K562 (cell line): Measurements from ENCODE around the gene RPTOR. TPM values are rescaled to one million over a fixed set of nuclear protein-coding genes. Genes with fewer than 3 reads are reported as not detected.

Experiments
- MNT ChIP-seq, 2 experiments: fragments of 450-650 bp; conservative IDR thresholded peaks; 2 replicates each; pipeline ENCODE4 v1.6.1; 2017; ENCODE audit warnings: mild to moderate bottlenecking in 2 of 2, moderate library complexity in 2 of 2
- RCOR1 ChIP-seq, 2 experiments: IDR thresholded peaks; 2 replicates each; pipeline ENCODE4 v1.6.1; 2012; ENCODE audit warnings: low read depth in 2 of 2, low read length in 2 of 2, borderline replicate concordance in 1 of 2, improper control_type of control experiment in 1 of 2
- SMC3 ChIP-seq: conservative IDR thresholded peaks from 2 replicates; pipeline ENCODE4 v1.6.1; 2011; ENCODE audit warnings: low read depth, low read length, improper control_type of control experiment; ENCODE audit not compliant: insufficient read depth
- TGIF2 ChIP-seq: sonication (generic); formaldehyde crosslinking; IDR thresholded peaks from 2 replicates; pipeline ENCODE4 v1.8.1; 2022; ENCODE audit warnings: mild to moderate bottlenecking, missing genetic modification reagents, moderate library complexity
- UBTF ChIP-seq, 2 experiments: IDR thresholded peaks; 2 replicates each; pipeline ENCODE4 v1.6.1; 2012; ENCODE audit warnings: improper control_type of control experiment in 2 of 2, low read depth in 2 of 2, low read length in 2 of 2, borderline replicate concordance in 1 of 2
- ZNF12 ChIP-seq: sonication (generic); formaldehyde crosslinking; IDR thresholded peaks from 2 replicates; pipeline ENCODE4 v1.4.0; 2020; ENCODE audit warnings: mild to moderate bottlenecking, missing genetic modification reagents
- ZNF253 ChIP-seq: fragments of 250-450 bp; sonication (Bioruptor Pico); conservative IDR thresholded peaks from 2 replicates; pipeline ENCODE4 v1.6.1; 2021; ENCODE audit warnings: mild to moderate bottlenecking
- ZNF512 ChIP-seq: IDR thresholded peaks from 2 replicates; pipeline ENCODE4 v1.6.1; 2016; ENCODE audit warnings: missing genetic modification characterization, missing compliant biosample characterization
- ZNF584 ChIP-seq: fragments of 200-800 bp; sonication (Bioruptor generic); IDR thresholded peaks from 2 replicates; pipeline ENCODE4 v1.6.1; 2016; ENCODE audit warnings: low read depth, mild to moderate bottlenecking, missing genetic modification characterization, missing compliant biosample characterization
- ZNF609 ChIP-seq: sonication (generic); formaldehyde crosslinking; IDR thresholded peaks from 2 replicates; pipeline ENCODE4 v1.8.1; 2023; ENCODE audit warnings: missing genetic modification reagents, mild to moderate bottlenecking, borderline replicate concordance
- polyA plus RNA-seq, 8 experiments: library from polyadenylated mRNA; depleted of rRNA in 4 of 8; stranded (reverse) in 5 of 8; unstranded in 3 of 8; fragments of >200 nt; fragmentation: Nextera tagmentation in 2 of 8; fragmentation: Illumina TruSeq in 1 of 8; extraction: Ambion mirVana in 2 of 8; extraction: Trizol in 1 of 8; gene quantifications; 2 replicates each; pipeline versions ENCODE4 v1.2.1 to v1.2.3, GENCODE V29; 2011 to 2014; ENCODE audit warnings: inconsistent platforms in 1 of 8, missing spikeins in 1 of 8
- total RNA-seq, 7 experiments: library from RNA; depleted of rRNA in 6 of 7; stranded (reverse); fragments of >200 nt in 6 of 7; fragmentation: Illumina TruSeq in 2 of 7; extraction: Trizol in 2 of 7; gene quantifications; 2 replicates each; pipeline versions ENCODE4 v1.2.1 to v1.2.3, GENCODE V29; 2011 to 2021; ENCODE audit warnings: low replicate concordance in 1 of 7

Gene RPTOR
- total and polyA plus RNA-seq, 9 of the 15 experiments (the other 6 are each of a cell fraction or from before 2014, with no cell fraction given): 0.24 to 54.1 (median 10.2) TPM

GRCh38 chr17:80854220-80854619 is 309.6 kb downstream of the RPTOR start (continued):
- TF ChIP-seq ZNF609 (CRISPR knock-in tag) (no peak), ZNF512 (tag) (no peak), ZNF12 (CRISPR knock-in tag) (no peak), ZNF584 (CRISPR knock-in tag) (no peak), SMC3 (no peak), ZNF253 (no peak), TGIF2 (CRISPR knock-in tag) (no peak), UBTF (IDR thresholded peaks at IDR 0.05; ENCODE audit: borderline replicate concordance in 1 of 2, low read depth in 2 of 2, low read length in 2 of 2) (no peak), RCOR1 (IDR thresholded peaks at IDR 0.05; ENCODE audit: borderline replicate concordance in 1 of 2, low read depth in 2 of 2, low read length in 2 of 2) (no peak), MNT (conservative IDR thresholded peaks at IDR 0.05) (no peak)
